CD4-positive, alpha-beta T cell treated with Interleukin-15 for 4 hours (primary cell): ENCODE measurements around the gene SIGLEC6.

Experiments used
- DNase-seq: peaks from one replicate; pipeline ENCODE4 v3.0.0-alpha.2; 2020; ENCODE audit warnings: low spot score

The SIGLEC6 gene

GRCh38 chr19:51476164-51476563 is 55.3 kb downstream of the SIGLEC6 start:
- DNase-seq, result no peak

- DNase-seq, result peak; percentile 72
These were observed 58.3 kb downstream of the SIGLEC6 start for GRCh38 chr19:51473009-51473707.

- DNase-seq, result no peak
These were observed 58.9 kb downstream of the SIGLEC6 start for GRCh38 chr19:51472607-51473006.

GRCh38 chr19:51471527-51471926 is 59.9 kb downstream of the SIGLEC6 start:
- no peak for DNase-seq

- no peak for DNase-seq
These were observed 60.5 kb downstream of the SIGLEC6 start for GRCh38 chr19:51470966-51471365.

GRCh38 chr19:51469629-51470028 is 61.8 kb downstream of the SIGLEC6 start:
- DNase-seq, result no peak

GRCh38 chr19:51469162-51469561 is 62.3 kb downstream of the SIGLEC6 start:
- DNase-seq, result no peak

GRCh38 chr19:51468545-51468920 is 62.9 kb downstream of the SIGLEC6 start:
- no peak for DNase-seq

GRCh38 chr19:51467864-51468544 is 63.5 kb downstream of the SIGLEC6 start:
- no peak for DNase-seq
